Measurements from ENCODE around the gene ZNF526.
"Not testable (repeated sequence)": the region's sequence is repeated elsewhere in the genome, so short reads cannot be mapped to it uniquely, and the experiment has no call there.

The ZNF526 gene

DNA sequence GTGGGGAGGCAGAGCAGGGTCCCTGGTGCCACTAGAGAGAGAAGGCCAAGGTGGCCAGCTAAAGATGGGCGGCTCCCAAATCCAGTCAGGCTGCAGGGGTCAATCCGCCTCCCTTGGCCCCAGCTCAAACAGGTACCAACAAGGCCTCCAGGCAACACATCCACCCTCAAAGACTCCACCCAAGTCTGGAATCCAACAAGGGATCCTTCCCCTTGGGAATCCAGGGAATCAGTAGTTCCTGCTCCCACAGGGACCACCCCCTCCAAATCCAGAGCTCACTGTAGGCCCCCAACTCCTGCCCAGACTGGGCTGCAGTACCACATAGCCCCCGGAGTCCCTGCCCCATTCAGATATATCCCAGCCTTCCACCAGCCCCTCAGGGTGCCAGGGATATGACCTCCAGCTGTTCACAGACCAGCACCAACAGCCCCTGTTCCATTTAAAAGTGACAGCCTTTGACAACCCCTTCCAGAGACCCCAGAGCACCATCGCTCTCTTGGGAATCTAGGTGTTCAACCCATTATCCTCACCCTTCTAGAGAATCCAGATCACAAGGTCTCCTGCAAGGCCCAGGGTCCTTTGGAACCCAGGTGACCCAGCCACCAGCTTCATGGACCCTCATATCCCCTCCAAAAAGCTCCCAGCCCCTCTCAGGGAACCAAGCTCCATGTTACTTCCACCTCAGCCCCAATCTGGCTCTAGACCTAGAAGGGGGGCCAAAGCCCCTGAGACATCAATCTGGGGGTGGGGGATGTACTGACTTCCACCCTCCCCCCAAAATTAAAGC is 31.7 kb downstream of the ZNF526 start:
- H3K4me3 ChIP-seq (ENCODE audit: low read length), result no peak overlapping the region
- no peak for TF ChIP-seq ZNF274 (IDR thresholded peaks at IDR 0.05; ENCODE audit: low read depth, low read length)

DNA sequence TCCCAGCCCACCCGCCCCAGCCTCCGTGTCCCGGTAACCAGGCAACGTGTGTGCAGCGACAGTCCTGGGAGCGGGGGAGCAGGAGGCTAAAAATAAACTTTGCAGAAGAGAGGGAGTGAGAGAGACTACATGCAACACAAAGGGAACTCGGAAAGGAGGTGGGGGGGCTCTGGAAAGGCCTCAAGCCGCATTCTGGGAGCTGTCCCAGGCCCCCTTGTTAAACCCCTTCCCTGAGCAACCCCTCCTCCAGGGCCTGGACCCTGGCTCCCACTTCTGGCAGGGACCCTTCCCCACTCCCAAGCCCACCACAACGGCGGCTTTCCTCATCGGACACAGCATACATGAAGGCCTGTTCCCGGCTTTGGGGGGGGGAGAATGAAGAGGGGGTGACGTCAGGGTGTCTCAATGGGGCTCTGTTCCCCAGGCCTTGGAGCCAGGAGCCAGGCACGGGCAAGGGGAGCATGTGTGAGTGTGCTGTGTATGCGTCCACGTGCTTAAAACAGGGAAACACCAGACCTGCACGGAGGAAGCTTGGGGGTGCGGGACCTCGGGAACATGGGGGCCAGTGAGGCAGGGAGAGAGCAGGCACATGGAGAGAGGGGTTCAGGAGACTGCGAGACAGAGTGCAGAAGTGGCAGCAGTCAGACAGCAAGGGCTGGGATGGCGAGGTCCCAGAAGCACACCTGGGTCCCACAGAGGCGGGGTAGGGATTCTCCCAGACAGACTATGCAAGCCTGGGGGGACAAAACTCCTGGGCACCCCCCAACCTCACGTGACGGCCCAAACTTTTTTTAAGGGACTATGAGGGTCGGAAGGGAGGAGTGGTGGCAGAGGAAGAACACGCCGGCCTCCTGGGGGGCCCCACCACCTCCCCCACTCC is 32.5 kb downstream of the ZNF526 start:
- H3K4me3 ChIP-seq (ENCODE audit: low read length), result peak overlapping the region; percentile 85
- no peak for TF ChIP-seq ZNF274 (IDR thresholded peaks at IDR 0.05; ENCODE audit: low read depth, low read length)

DNA sequence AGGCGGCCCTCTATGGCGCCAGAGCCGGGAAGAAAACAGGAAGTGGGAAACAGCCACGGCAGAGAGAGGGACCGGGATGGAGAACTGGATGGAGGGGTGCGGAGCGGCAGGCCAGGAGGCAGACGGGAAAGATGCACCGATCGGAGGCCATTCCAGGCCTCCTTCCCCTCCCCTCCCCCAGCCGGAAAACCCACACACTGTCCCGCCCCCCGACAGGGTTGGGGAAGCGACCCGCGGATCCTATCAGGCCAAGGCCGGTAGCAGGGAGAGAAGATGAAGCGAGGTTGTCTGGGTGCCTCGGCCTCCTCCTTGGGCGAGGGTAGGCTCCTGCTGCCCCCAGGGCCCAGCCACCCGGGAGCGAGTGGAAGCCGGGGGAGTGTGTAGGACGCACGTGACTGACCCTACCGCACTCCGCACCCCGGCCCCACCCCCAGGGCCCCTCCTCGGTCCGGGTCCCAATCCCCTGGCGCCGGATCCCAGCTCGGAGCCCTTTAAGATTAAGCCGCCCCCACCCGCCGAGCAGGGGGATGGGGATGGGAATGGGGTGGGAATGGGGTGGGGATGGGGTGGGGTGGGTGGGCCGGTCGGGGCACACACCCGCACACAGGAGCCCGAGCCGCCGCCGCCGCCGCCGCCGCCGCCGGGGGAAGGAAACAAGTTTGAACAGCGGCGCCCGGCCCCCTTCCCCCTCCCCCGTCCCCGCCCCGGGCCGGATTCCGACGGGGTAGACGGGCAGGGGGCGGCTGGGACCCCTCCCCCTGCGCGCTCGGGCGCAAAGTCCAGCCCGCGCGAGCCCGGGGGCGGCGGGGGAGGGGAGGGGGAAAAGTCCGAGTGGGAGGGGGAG is 33.4 kb downstream of the ZNF526 start:
- H3K4me3 ChIP-seq (ENCODE audit: low read length), result peak overlapping the region; percentile 88
- TF ChIP-seq ZNF274 (IDR thresholded peaks at IDR 0.05; ENCODE audit: low read depth, low read length), result no peak

DNA sequence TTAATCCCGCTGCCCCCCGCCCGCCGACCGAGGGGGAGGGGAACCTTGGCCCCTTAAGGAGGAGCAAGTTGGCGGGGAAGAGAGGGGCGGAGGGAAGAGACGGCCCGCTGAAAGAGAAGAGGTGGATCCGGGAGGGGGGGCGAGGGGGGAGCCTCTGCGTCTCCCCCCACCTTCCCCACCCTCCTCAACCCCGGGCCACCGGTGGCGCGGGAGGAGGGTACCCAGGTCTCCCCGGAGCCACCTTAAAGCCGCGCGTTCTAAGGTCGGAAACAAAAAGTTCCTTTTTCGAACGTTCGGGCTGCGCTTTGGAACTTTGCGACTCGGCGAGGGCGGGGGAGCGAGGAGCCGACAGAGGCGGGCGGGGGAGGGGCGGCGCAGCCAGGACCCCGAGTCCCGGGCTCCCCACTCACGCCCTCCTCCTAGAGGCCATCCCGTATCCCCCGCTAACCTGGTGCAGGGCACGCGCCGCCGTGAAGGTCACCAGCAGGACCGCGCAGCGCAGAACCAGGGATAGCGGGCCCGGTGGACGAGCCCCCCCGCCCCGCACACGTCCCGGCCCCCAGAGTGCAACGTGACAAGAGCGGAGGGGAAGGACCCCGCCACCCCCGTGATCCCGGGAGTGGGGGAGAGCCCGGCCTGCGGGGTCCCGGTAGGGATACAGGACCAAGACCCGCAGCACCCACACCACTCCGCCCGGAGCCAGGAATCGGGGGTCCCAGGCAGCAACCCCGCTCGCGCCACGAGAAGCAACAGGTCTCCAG is 34.2 kb downstream of the ZNF526 start:
- peak overlapping the region; percentile 88 for H3K4me3 ChIP-seq (ENCODE audit: low read length)

DNA sequence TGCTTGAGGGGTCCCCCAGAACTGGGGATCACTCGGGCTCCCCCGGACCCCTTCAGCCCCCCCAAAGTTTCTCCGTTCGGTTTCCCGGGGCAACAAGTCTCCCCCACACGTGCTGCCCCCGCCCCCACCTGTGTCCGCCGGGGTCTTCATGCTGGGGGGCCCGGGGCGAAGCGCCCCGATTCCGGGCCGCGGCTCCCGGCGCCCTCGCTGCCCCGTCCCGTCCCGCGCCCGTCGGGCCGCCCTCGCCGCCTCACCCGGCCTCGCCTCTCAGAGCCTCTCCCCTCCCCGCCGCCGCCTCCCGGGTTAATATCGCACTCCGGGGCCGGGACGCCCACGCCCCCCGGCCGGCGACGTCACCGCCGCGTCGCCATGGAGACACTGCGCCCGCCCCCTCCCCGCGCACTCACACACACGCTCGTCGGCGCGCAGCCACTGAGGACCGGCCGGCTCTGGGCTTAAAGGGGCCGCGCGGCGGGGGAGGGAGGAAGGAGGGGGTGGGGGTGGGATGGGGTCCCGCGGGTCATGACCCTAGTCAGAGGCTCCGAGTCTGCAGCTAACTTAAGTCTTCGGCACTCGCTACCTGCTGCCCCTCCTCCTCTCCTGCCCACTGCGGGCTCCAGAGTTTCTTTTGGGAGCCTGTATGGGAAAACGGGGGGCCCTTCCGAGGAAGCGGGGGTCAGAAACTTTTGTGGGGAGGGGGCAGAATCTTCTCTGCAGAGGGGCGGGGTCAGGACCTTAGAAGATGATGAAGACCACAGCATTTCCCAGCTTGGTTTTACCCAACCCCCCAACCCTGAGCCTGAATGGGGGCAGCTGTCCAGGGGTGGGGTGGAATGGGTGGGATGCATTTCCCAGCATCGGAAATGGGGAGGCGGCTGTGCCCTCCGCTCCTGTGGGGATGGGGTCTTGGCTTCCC is 35.0 kb downstream of the ZNF526 start, which contains the start of gene ERF:
TSS of gene ERF (minus strand) at position 279 of the 916 bp plus-strand sequence. CDS start at position 150, 129 bp downstream.
- TF ChIP-seq ZNF274 (IDR thresholded peaks at IDR 0.05; ENCODE audit: low read depth, low read length), result no peak
- H3K4me3 ChIP-seq (ENCODE audit: low read length), result peak within 1 kb of the TSS; percentile 88

More for the DNA sequence above, 34.2 kb downstream of the ZNF526 start:
- no peak for TF ChIP-seq ZNF274 (IDR thresholded peaks at IDR 0.05; ENCODE audit: low read depth, low read length)

DNA sequence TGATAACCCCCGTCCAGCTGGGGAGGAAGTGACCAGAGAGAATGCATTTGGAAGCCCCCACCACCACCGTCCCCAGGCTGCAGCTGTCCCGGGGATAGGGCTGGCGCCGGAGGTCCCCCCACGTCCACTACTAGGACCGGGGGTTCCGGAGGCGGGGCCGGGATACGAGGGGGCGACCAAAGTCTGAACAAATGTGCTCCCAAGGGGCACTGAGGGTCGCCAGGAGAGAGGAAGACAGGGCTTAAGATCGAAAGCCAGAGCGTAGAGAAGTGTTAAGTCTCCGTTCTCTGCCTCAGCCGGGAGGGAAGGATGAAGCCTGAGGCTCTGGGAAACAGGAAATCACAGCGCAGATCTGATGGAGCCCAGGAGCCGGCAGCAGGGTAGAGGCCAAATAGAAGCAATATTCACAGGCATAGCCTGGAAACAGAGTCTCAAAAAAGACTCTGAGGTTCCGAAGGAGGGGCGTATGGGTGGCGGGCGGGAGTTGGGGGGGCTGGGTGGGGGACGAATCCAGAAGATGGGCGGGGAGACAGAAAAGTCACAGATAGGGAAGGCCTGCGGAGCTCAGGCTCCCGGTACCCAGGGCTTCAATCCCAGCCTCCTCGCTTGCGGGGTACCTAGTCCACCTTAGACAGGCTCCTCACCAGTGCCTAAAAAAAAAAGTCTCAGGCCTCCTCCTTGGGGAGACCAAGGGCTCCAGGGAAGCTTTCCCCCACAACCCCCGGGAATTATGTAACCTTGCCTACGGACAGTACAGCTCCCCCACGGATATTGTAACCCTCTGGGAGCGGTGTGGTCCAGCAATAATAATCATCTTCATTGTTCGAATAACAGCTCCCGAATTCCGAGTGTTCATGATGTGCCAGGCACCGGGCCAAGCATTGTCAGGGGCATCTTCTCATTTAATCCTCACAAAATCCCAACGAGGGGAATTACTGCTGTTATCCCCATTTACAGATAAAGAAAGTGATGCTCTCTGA is 35.9 kb downstream of the ZNF526 start:
- TF ChIP-seq ZNF274 (IDR thresholded peaks at IDR 0.05; ENCODE audit: low read depth, low read length), result no peak
- H3K4me3 ChIP-seq (ENCODE audit: low read length), result peak overlapping the region; percentile 71

DNA sequence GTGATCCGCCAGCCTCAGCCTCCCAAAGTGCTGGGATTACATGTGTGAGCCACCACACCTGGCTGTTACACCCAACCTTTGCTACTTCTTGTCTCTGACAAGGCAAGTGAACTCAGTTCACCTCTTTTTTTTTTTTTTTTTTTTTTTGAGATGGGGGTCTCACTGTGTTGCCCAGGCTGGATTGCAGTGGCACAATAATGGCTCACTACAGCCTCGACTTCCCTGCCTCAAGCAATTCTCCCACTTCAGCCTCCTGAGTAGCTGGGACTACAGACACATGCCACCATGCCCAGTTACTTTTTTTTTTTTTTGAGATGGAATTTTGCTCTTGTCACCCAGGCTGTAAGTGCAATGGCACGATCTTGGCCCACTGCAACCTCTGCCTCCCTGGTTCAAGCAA is 37.7 kb downstream of the ZNF526 start:
- not testable (repeated sequence) for H3K4me3 ChIP-seq (ENCODE audit: low read length)

DNA sequence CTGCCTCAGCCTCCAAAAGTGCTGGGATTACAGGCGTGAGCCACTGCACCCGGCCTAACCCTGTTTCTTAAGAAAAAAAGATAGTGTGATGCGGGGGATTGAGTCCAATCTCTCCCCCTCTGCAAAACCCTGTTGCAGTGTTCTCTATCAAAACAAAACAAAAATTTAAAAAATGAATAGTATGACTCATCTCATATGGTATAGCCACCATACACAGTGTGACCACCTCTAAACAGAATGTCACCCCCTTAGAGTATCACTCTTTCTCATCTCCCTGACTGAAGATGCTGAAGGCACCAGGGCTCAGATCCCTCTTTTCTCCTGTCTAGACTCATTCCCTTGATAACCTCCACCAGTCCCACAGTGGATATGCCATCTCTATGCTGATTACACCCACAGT is 41.7 kb downstream of the ZNF526 start:
- TF ChIP-seq ZNF274 (IDR thresholded peaks at IDR 0.05; ENCODE audit: low read depth, low read length), result no peak
- no peak overlapping the region for H3K4me3 ChIP-seq (ENCODE audit: low read length)

DNA sequence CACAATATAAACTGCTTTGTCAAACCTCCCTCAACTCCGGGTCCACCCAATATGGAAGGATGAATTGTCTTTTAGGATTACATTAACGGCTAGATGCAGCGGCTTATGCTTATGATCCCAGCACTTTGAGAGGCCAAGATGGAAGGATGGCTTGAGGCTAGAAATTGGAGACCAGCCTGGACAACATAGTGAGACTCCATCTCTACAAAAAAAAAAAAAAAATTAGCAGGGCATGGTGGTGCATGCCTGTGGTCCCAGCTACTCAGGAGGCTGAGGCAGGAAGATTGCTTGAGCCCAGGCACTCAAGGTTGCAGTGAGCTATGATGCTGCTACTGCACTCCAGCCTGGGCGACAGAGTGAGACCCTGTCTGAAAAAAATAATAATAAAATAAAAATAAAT is 46.0 kb downstream of the ZNF526 start:
- H3K4me3 ChIP-seq (ENCODE audit: low read length), result not testable (repeated sequence)

DNA sequence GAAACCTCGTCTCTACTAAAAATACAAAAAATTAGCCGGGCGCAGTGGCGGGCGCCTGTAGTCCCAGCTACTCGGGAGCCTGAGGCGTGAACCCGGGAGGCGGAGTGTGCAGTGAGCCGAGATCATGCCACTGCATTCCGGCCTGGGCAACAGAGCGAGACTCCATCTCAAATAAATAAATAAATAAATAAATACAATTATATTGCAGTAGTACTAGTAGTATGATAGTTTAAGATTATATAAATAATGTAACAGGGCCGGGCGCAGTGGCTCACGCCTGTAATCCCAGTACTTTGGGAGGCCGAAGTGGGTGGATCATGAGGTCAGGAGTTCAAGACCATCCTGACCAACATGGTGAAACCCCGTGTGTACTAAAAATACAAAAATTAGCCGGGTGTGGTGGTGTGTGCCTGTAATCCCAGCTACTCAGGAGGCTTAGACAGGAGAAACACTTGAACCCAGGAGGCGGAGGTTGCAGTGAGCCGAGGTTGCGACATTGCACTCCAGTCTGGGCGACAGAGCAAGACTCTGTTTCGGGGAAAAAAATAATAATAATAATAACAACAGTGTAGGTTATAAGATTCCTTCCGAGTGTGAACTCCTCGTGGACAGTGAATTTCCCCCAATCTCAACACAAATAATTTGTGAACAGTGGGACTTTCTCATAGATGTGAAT is 47.0 kb downstream of the ZNF526 start:
- not testable (repeated sequence) for H3K4me3 ChIP-seq (ENCODE audit: low read length)

DNA sequence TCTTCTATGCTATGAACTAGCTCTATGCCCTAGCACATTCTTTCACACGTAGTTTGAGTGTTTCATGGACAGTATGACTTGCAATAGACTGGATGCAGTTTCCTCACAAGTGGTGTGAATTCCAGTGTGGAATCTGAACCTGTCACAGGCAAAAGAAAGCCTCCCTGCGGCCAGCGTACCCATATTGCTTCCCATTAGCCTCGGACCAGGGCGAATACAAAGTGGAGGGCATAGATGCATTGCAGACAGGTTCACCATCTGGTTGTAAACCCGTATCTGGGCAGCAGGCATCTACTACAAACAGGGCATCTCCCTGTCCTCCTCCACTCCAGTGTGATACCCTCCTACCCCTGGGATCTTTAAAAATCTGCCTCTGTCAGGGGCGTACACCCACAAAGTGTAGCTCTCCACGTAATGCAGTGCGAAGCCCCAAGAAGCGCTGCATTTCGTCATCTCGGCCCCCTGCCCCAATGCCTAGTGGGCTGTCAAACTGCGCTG is 47.6 kb downstream of the ZNF526 start:
- H3K4me3 ChIP-seq (ENCODE audit: low read length), result peak overlapping the region; percentile 62
- TF ChIP-seq ZNF274 (IDR thresholded peaks at IDR 0.05; ENCODE audit: low read depth, low read length), result no peak

Measured in GM08714 (cell line).